HG03460 (cell line): ENCODE data around the gene UBALD1.
A peak's percentile ranks its signal among the peaks of the same experiment; 100 is the strongest.

Experiments used
- ATAC-seq: cut with Tn5 transposase; IDR thresholded peaks from one replicate; pipeline ENCODE4 v1.9.1; 2021; ENCODE audit not compliant: unreplicated experiment

UBALD1 gene

GRCh38 chr16:4616047-4616811, 1.5 kb upstream of the UBALD1 start:
- peak; percentile 71 for ATAC-seq

GRCh38 chr16:4615384-4616046, 827 bp upstream of the UBALD1 start:
- no peak for ATAC-seq

GRCh38 chr16:4613636-4614570, 785 bp downstream of the UBALD1 start:
- ATAC-seq = no peak

- no peak for ATAC-seq
Observed at GRCh38 chr16:4612977-4613635, 1.6 kb downstream of the UBALD1 start.

DNA sequence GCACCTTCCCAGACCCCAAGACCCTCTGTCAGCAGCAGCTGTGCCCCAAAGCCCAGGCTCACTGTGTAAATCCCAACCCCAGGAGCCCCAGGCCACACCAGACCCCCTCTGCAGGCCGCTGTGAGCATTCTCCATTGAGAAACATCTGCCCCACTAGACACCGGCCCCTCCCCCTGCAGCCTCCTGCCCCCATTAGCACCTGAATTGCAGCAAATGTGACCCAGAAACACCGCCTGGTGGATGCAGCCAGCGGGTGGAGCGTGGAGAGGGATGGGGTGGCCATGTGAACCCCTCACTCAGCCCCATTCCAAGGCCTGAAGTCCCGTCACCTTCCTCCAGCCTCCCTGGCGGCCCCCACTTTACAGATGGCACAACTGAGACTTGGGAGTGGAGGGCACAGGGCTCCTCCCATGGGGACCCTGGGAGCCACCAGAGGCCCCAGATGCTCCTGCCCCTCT, 2.2 kb downstream of the UBALD1 start:
- no peak for ATAC-seq

GRCh38 chr16:4611337-4612021, 3.2 kb downstream of the UBALD1 start:
- no peak for ATAC-seq

GRCh38 chr16:4610011-4611005, 4.4 kb downstream of the UBALD1 start:
- ATAC-seq = no peak

- ATAC-seq = no peak
Observed at GRCh38 chr16:4609200-4610010, 5.3 kb downstream of the UBALD1 start.

GRCh38 chr16:4608704-4608980, 6.0 kb downstream of the UBALD1 start:
- no peak for ATAC-seq

- ATAC-seq = no peak
Observed at GRCh38 chr16:4607841-4608703, 6.6 kb downstream of the UBALD1 start.

GRCh38 chr16:4606354-4606753, 8.3 kb downstream of the UBALD1 start:
- no peak for ATAC-seq

GRCh38 chr16:4604401-4604800, 10.3 kb downstream of the UBALD1 start:
- no peak for ATAC-seq

DNA sequence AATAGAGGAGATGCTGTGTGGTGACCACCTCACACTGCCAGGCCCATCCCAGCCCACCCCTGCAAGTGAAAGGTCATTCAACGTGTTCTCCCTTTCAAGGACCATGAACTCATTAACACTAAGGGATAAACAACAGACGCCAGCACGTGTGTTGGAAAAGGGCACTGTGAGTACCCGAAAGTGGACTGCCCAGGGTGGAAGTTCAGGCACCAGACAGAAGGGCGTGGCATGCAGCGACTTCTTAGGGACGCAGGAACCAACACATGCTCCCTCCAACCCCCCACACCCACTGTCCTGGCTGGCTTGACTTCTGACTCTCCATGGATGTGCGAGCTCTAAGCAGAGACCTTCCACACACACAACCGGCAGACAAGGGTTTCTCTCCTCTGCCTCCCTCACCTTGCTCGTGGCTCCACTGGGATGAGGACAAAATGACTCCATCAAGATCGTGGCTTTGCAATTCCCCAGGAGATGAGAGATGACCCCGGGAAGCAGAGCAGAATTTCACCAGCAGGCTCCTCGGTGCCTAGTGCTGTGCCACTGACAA, 11.0 kb downstream of the UBALD1 start:
- no peak for ATAC-seq

- ATAC-seq = no peak
Observed at GRCh38 chr16:4602331-4602730, 12.4 kb downstream of the UBALD1 start.

- no peak for ATAC-seq
Observed at GRCh38 chr16:4601864-4602186, 12.9 kb downstream of the UBALD1 start.

- ATAC-seq = no peak
Observed at GRCh38 chr16:4601036-4601863, 13.4 kb downstream of the UBALD1 start.

- no peak for ATAC-seq
Observed at GRCh38 chr16:4599545-4599944, 15.1 kb downstream of the UBALD1 start.
